Loucy (cell line): Measurements from ENCODE around the gene B4GALT1.

Source experiments
- H2AFZ ChIP-seq: fragments of 200-600 bp; sonication (generic); 2 replicates; pipeline ENCODE4 v1.6.0; 2016; ENCODE audit warnings: antibody characterized with exemption, mild to moderate bottlenecking, low read length, moderate library complexity
- H3F3A ChIP-seq: fragments of 200-600 bp; 2 replicates; pipeline ENCODE4 v1.6.0; 2016; ENCODE audit warnings: antibody characterized with exemption, low read depth, mild to moderate bottlenecking
- H3K27me3 ChIP-seq: fragments of 200-600 bp; sonication (generic); 2 replicates; pipeline ENCODE4 v1.6.1; 2014; ENCODE audit warnings: low read length, mild to moderate bottlenecking; ENCODE audit not compliant: insufficient read depth, poor library complexity, severe bottlenecking
- H3K36me3 ChIP-seq: fragments of 200-600 bp; sonication (generic); 2 replicates; pipeline ENCODE4 v1.6.1; 2016; ENCODE audit warnings: low read length; ENCODE audit not compliant: insufficient read depth
- H3K4me1 ChIP-seq: fragments of 200-600 bp; sonication (generic); 2 replicates; pipeline ENCODE4 v1.5.1; 2014; ENCODE audit warnings: low read length, mild to moderate bottlenecking; ENCODE audit not compliant: insufficient read depth, poor library complexity, severe bottlenecking
- H3K4me2 ChIP-seq: fragments of 200-600 bp; sonication (generic); 2 replicates; pipeline ENCODE4 v1.6.0; 2014; ENCODE audit warnings: antibody characterized with exemption, low read length, low read depth, mild to moderate bottlenecking; ENCODE audit not compliant: poor library complexity, severe bottlenecking
- H3K4me3 ChIP-seq: fragments of 200-600 bp; sonication (generic); 2 replicates; pipeline ENCODE4 v1.5.1; 2014; ENCODE audit warnings: low read length, mild to moderate bottlenecking, mixed read lengths; ENCODE audit not compliant: poor library complexity, severe bottlenecking
- H3K79me2 ChIP-seq: fragments of 200-600 bp; sonication (generic); 2 replicates; pipeline ENCODE4 v1.6.1; 2014; ENCODE audit warnings: low read length; ENCODE audit not compliant: insufficient read depth
- H3K9ac ChIP-seq: fragments of 200-600 bp; sonication (generic); 2 replicates; pipeline ENCODE4 v1.6.0; 2014; ENCODE audit warnings: mild to moderate bottlenecking, low read depth, low read length, moderate library complexity; ENCODE audit not compliant: poor library complexity, severe bottlenecking
- H3K9me2 ChIP-seq: fragments of 200-600 bp; sonication (generic); replicated peaks from 2 replicates; pipeline ENCODE4 v1.6.1; 2016; ENCODE audit warnings: low read depth, low read length, mixed read lengths
- H3K9me3 ChIP-seq: fragments of 200-600 bp; sonication (generic); 2 replicates; pipeline ENCODE4 v1.6.1; 2014; ENCODE audit warnings: mild to moderate bottlenecking, antibody characterized with exemption, low read length, low read depth; ENCODE audit not compliant: insufficient read depth
- H4K20me1 ChIP-seq: fragments of 200-600 bp; sonication (generic); 2 replicates; pipeline ENCODE4 v1.6.0; 2014; ENCODE audit warnings: antibody characterized with exemption, low read length, mild to moderate bottlenecking; ENCODE audit not compliant: insufficient read depth, poor library complexity, severe bottlenecking
- CTCF ChIP-seq: fragments of 200-600 bp; sonication (generic); conservative IDR thresholded peaks from 2 replicates; pipeline ENCODE4 v1.5.1; 2014; ENCODE audit warnings: mild to moderate bottlenecking, antibody characterized with exemption, low read length
- EZH2phosphoT487 ChIP-seq: fragments of 200-600 bp; IDR thresholded peaks from 2 replicates; pipeline ENCODE4 v1.6.1; 2018; ENCODE audit warnings: antibody characterized with exemption, mild to moderate bottlenecking, moderate library complexity, borderline replicate concordance

Gene B4GALT1

GRCh38 chr9:33167084-33167971 is at the start of gene B4GALT1:
Gene B4GALT1 (minus strand): TSS chr9:33167336. CDS start chr9:33167169, 167 bp downstream.
- H3K9me3 ChIP-seq, result no peaks in the 10 kb centered on the region
- peak within 1 kb of the TSS; percentile 87 for H3K9ac ChIP-seq
- TF ChIP-seq CTCF, result no peak
- TF ChIP-seq EZH2phosphoT487, result no peak
- no peaks in the 10 kb centered on the region for H3F3A ChIP-seq
- peaks cover 52% of the 10 kb centered on the region for H3K4me1 ChIP-seq
- peak within 1 kb of the TSS; percentile 92 for H3K4me3 ChIP-seq
- H3K36me3 ChIP-seq, result no peaks in the 10 kb centered on the region
- H3K4me2 ChIP-seq, result peak within 1 kb of the TSS; percentile 99
- no peaks in the 10 kb centered on the region for H3K9me2 ChIP-seq
- H2AFZ ChIP-seq, result peak within 1 kb of the TSS; percentile 76
- H4K20me1 ChIP-seq, result peaks cover 14% of the 10 kb centered on the region
- no peaks in the 10 kb centered on the region for H3K27me3 ChIP-seq
- peaks cover 46% of the 10 kb centered on the region for H3K79me2 ChIP-seq

DNA sequence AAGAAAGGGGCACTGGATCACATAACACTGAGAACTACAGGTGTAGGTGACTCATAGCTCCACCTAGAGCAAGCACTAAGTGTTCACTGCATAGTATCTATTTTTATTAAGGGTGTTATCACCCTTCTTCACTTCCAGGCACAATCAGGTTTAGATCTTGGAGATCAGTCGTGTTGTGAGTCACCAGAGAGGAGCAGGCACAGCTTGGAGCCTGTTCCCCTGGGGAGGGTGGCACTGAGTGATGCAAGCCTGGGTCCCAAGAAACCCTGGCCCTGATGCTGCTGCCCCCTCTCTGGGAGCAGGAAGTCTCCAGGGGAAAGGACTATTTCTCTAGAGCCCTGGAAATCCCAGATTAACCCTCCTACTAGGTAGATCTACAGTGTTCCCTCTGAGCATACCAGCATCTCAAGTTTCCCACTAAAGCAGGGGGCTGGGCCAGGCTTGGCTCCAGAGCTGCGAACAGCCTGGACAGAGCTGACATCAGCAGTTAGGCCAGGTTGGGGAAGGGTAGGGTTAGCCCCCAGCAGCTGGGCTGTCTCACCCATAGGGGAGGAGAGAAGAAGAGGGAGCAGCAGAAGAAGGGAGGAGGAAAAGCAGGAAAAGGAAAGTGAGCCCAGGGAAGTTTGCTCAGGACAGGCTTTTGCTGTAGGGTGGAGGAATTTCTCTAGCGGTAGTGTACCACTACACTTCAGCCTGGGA is 44.7 kb upstream of the B4GALT1 start:
- Histone ChIP-seq H4K20me1 (no peaks in the 10 kb centered on the region), H3K4me2 (no peak overlapping the region), H3K9me2 (no peaks in the 10 kb centered on the region), H3K79me2 (no peaks in the 10 kb centered on the region), H3F3A (no peaks in the 10 kb centered on the region), H3K4me3 (no peak overlapping the region), H2AFZ (no peak overlapping the region), H3K9me3 (no peaks in the 10 kb centered on the region), H3K36me3 (no peaks in the 10 kb centered on the region), H3K9ac (no peak overlapping the region), H3K4me1 (no peaks in the 10 kb centered on the region), H3K27me3 (no peaks in the 10 kb centered on the region)
- no peak for TF ChIP-seq CTCF
- no peak for TF ChIP-seq EZH2phosphoT487

DNA sequence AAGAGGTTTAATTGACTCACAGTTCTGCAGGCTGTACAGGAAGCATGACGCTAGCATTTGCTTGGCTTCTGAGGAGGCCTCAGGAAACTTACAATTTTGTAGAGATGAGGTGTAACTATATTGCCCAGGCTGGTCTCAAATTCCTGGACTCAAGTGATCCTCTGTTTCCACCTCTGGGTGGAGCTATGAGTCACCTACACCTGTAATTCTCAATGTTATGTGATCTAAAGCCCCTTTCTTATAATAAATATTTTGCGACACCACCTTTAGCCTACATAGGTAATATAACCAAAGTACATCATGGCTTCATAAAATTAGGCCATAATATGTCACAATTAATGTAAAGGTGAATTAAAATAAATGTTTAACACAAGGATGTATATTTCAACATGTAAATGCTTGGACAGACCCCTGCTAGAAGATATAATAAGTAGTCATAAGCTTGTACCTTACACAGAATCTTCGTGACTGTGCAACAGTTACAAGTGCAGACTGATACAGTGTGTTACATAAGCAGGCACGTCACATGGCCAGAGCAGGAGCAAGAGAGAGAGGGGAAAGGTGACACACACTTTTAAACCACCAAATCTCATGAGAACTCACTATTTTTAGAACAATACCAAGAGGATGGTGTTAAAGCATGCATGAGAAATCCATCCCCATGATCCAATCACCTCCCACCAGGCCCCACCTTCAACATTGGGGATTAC is 43.0 kb upstream of the B4GALT1 start:
- Histone ChIP-seq H2AFZ (no peak overlapping the region), H4K20me1 (no peaks in the 10 kb centered on the region), H3K9me2 (no peaks in the 10 kb centered on the region), H3F3A (no peaks in the 10 kb centered on the region), H3K4me3 (no peak overlapping the region), H3K4me1 (no peaks in the 10 kb centered on the region), H3K4me2 (no peak overlapping the region), H3K9ac (no peak overlapping the region), H3K79me2 (no peaks in the 10 kb centered on the region), H3K9me3 (no peaks in the 10 kb centered on the region), H3K27me3 (no peaks in the 10 kb centered on the region), H3K36me3 (no peaks in the 10 kb centered on the region)
- TF ChIP-seq EZH2phosphoT487 (no peak), CTCF (0 out of 2 replicates have a peak, but pooled peaks have one; percentile 12)
